Measurements from ENCODE around the gene ST7.

Gene ST7

DNA sequence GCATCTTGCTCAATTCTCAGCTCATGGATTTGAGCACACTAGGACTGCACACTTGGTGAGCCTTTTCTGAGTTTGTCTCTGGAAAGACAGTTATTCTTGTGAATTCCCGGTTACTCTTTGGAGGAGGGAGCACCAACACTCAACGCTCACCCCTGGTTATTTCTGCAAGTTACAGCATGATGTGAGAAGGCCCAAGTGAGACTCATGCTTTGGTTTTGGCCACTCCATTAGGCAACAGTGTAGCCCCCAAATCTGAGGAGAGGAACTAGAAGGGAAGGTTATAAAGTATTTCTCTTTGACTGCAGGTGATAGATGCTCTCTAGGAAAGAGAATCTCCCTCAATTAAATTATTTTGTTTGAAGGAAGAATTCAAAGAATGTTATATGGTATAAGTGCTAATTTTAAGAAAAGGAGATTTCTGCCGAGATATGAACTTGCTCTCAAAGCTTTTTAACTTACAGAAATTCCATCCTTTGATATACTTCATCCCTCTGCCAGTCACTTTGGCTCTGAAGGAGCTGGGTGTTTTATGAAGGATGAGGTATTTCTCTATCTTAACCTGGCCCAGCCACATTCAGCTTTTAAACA lies 186.2 kb downstream of the ST7 start:
- DNase-seq (ENCODE audit: low spot score) = no peak
- TF ChIP-seq, protein P1, sequence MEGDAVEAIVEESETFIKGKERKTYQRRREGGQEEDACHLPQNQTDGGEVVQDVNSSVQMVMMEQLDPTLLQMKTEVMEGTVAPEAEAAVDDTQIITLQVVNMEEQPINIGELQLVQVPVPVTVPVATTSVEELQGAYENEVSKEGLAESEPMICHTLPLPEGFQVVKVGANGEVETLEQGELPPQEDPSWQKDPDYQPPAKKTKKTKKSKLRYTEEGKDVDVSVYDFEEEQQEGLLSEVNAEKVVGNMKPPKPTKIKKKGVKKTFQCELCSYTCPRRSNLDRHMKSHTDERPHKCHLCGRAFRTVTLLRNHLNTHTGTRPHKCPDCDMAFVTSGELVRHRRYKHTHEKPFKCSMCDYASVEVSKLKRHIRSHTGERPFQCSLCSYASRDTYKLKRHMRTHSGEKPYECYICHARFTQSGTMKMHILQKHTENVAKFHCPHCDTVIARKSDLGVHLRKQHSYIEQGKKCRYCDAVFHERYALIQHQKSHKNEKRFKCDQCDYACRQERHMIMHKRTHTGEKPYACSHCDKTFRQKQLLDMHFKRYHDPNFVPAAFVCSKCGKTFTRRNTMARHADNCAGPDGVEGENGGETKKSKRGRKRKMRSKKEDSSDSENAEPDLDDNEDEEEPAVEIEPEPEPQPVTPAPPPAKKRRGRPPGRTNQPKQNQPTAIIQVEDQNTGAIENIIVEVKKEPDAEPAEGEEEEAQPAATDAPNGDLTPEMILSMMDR (IDR thresholded peaks at IDR 0.05; ENCODE audit: borderline replicate concordance, control extremely low read depth, extremely low read depth, insufficient read depth, missing control alignments) = no peak
- in situ Hi-C loops (cut with MboI; ENCODE audit: low sequenced_read_pairs, unreplicated experiment) = no loop called here

GRCh38 chr7:117140921-117141320 lies 187.6 kb downstream of the ST7 start:
- in situ Hi-C loops (cut with MboI; ENCODE audit: low sequenced_read_pairs, unreplicated experiment) = no loop called here
- DNase-seq (ENCODE audit: low spot score) = no peak
- TF ChIP-seq, protein P1 (IDR thresholded peaks at IDR 0.05; ENCODE audit: borderline replicate concordance, control extremely low read depth, extremely low read depth, insufficient read depth, missing control alignments) = no peak

- TF ChIP-seq, protein P1 (IDR thresholded peaks at IDR 0.05; ENCODE audit: borderline replicate concordance, control extremely low read depth, extremely low read depth, insufficient read depth, missing control alignments) = no peak
- DNase-seq (ENCODE audit: low spot score) = no peak
- in situ Hi-C loops (cut with MboI; ENCODE audit: low sequenced_read_pairs, unreplicated experiment) = no loop called here
Observed at GRCh38 chr7:117143066-117143465, 189.8 kb downstream of the ST7 start.

GRCh38 chr7:117143580-117143979 lies 190.3 kb downstream of the ST7 start:
- DNase-seq (ENCODE audit: low spot score) = no peak
- in situ Hi-C loops (cut with MboI; ENCODE audit: low sequenced_read_pairs, unreplicated experiment) = no loop called here

GRCh38 chr7:117145333-117145732 lies 192.0 kb downstream of the ST7 start:
- TF ChIP-seq, protein P1 (IDR thresholded peaks at IDR 0.05; ENCODE audit: borderline replicate concordance, control extremely low read depth, extremely low read depth, insufficient read depth, missing control alignments) = no peak
- in situ Hi-C loops (cut with MboI; ENCODE audit: low sequenced_read_pairs, unreplicated experiment) = no loop called here
- DNase-seq (ENCODE audit: low spot score) = no peak

More at GRCh38 chr7:117143580-117143979, 190.3 kb downstream of the ST7 start:
- TF ChIP-seq, protein P1 (IDR thresholded peaks at IDR 0.05; ENCODE audit: borderline replicate concordance, control extremely low read depth, extremely low read depth, insufficient read depth, missing control alignments) = no peak

DNA sequence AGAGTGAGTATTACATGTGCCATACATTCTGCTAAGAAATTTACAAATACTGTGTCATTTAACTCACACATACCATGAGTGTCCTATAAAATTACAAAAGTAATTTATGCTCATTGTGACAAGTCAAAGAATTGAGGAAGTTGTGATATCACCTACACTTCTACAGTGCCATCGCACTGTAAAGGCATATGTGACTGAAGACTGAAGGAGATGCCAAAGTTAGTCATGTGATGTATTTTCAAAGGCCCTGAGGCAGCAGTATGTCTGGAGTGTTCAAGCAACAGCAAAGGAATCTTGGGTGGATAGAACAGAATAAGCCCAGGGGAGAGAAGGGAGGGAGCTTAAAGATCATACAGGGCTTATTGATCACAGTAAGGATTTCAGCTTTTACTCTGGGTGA lies 192.8 kb downstream of the ST7 start:
- DNase-seq (ENCODE audit: low spot score) = no peak
- TF ChIP-seq, protein P1 (IDR thresholded peaks at IDR 0.05; ENCODE audit: borderline replicate concordance, control extremely low read depth, extremely low read depth, insufficient read depth, missing control alignments) = no peak
- in situ Hi-C loops (cut with MboI; ENCODE audit: low sequenced_read_pairs, unreplicated experiment) = no loop called here
